ENCODE measurements around the gene DDN.
A peak's percentile ranks its signal among the peaks of the same experiment; 100 is the strongest.

Gene DDN

GRCh38 chr12:48980953-48981756 is 18.0 kb downstream of the DDN start:
- DNase-seq, result peak in 2 of 3 experiments; percentile 56 to 60

GRCh38 chr12:48980389-48980952 is 18.7 kb downstream of the DDN start:
- DNase-seq, result peak in 2 of 3 experiments; percentile 41 to 53

GRCh38 chr12:48979602-48980388 is 19.4 kb downstream of the DDN start:
- DNase-seq, result no peak

- DNase-seq, result peak in 2 of 3 experiments; percentile 45 to 58
These were observed 20.2 kb downstream of the DDN start for GRCh38 chr12:48978741-48979601.

GRCh38 chr12:48978291-48978740 is 20.9 kb downstream of the DDN start, which contains the start of gene WNT1:
TSS of gene WNT1 (plus strand) at chr12:48978322. CDS start at chr12:48978651, 329 bp downstream.
- peak in 2 of 3 experiments; percentile 45 to 58 for DNase-seq

- DNase-seq, result peak; percentile 30 to 47 (median 34)
These were observed 21.6 kb downstream of the DDN start for GRCh38 chr12:48977290-48978281.

- no peak for DNase-seq
These were observed 25.1 kb downstream of the DDN start for GRCh38 chr12:48973941-48974673.

- no peak for DNase-seq
These were observed 25.6 kb downstream of the DDN start for GRCh38 chr12:48973531-48973930.

GRCh38 chr12:48972952-48973483 is 26.2 kb downstream of the DDN start:
- DNase-seq, result no peak

GRCh38 chr12:48972213-48972951 is 26.8 kb downstream of the DDN start:
- DNase-seq, result no peak

- DNase-seq, result no peak
These were observed 28.4 kb downstream of the DDN start for GRCh38 chr12:48970702-48971334.

GRCh38 chr12:48969833-48970701 is 29.1 kb downstream of the DDN start:
- peak in 2 of 3 experiments; percentile 46 to 49 for DNase-seq

GRCh38 chr12:48969160-48969771 is 29.9 kb downstream of the DDN start:
- DNase-seq, result no peak

- DNase-seq, result no peak
These were observed 30.7 kb downstream of the DDN start for GRCh38 chr12:48968467-48968866.

GRCh38 chr12:48967991-48968390 is 31.2 kb downstream of the DDN start:
- DNase-seq, result no peak

GRCh38 chr12:48966177-48966895 is 32.8 kb downstream of the DDN start:
- no peak for DNase-seq
